ENCODE measurements around the gene KIF19. TPM values are rescaled to one million over a fixed set of nuclear protein-coding genes. Genes with fewer than 3 reads are reported as not detected.

Gene KIF19
- total RNA-seq, 3 donors from 2014 or later, result 0.16 to 1.3 (median 0.44) TPM

- Histone ChIP-seq H3K36me3 (no peaks in the 10 kb centered on the region), H3K27me3 (peaks cover 0 to 23% of the 10 kb centered on the region in 2 donors), H3K27ac (no peak overlapping the region), H3K9me3 (no peaks in the 10 kb centered on the region), H3K4me3 (no peak overlapping the region), H3K4me1 (no peaks in the 10 kb centered on the region)
- DNase-seq (ENCODE audit: low spot score in 2 of 2), result no peak
- intact Hi-C loops (cut with DNase I; ENCODE audit: low total_unique reads), result no loop called here
- TF ChIP-seq POLR2AphosphoS5 (IDR thresholded peaks at IDR 0.05) (no peak), POLR2A (IDR thresholded peaks at IDR 0.05) (no peak), CTCF (IDR thresholded peaks at IDR 0.05) (no peak)
These were observed 18.6 kb downstream of the KIF19 start for GRCh38 chr17:74344658-74345057.

DNA sequence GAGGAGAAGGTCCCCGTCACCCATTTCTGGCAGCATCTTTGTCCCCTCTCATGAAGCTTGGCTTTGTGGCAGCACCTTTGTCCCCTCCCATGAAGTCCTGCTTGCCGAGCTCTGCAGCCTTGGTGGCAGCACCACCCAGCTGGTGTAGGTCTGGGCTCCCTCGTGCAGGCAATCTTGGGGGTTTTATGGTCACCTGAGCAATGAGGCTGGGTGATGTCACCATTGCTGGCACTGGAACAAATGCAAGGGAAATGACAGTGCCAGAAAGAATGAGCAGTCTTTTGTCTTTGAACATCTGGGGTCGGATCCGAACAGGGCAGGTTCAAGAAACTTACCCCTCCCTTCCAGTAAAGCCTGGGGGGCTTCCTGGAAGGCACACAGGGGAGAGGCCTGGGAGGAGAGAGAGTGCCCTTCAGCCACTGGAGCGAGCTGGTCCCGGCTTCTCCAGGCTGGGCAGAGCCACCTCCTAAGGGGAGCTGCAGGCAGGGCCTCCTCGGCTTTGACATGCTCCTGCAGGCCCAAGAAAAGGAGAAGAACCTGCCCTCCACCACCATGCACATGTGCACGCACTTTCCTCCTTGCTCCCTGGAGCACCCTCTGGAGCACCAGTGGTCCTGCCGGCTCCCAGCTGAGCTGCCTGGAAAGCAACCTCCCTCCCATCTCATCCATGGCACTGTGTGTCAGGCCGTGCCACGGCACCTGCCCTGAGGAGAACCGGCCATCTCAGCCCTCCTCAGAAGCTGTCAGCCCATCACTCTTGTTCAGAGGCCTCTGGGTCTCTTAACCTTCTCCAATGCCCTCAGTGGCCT, 19.6 kb downstream of the KIF19 start:
- no peaks in the 10 kb centered on the region for H3K36me3 ChIP-seq
- H3K27me3 ChIP-seq, result peaks cover 0 to 25% of the 10 kb centered on the region in 2 donors
- H3K9me3 ChIP-seq, result no peaks in the 10 kb centered on the region
- DNase-seq (ENCODE audit: low spot score in 2 of 2), result no peak
- intact Hi-C loops (cut with DNase I; ENCODE audit: low total_unique reads), result no loop called here
- H3K27ac ChIP-seq, result no peak overlapping the region
- no peak overlapping the region for H3K4me3 ChIP-seq
- H3K4me1 ChIP-seq, result no peaks in the 10 kb centered on the region
- TF ChIP-seq POLR2A (IDR thresholded peaks at IDR 0.05) (no peak), CTCF (IDR thresholded peaks at IDR 0.05) (no peak), POLR2AphosphoS5 (IDR thresholded peaks at IDR 0.05) (no peak)

DNA sequence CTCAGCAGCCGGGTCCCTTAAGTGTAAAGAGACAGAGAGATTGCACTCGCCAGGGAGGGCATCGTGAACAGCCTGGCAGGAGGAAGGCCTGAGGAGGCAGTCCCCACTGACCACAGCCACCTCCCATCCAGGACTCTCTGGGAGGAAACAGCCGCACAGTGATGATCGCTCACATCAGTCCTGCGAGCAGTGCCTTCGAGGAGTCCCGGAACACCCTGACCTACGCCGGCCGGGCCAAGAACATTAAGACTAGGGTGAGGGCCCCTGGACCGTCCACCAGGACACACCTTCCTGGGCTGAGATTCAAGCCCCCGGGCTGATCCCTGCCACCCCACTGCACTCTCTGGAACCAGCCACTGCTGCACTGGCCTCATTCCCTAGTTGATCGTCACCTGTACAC, 21.6 kb downstream of the KIF19 start:
- DNase-seq (ENCODE audit: low spot score in 2 of 2), result no peak
- no peaks in the 10 kb centered on the region for H3K36me3 ChIP-seq
- no peak overlapping the region for H3K27ac ChIP-seq
- intact Hi-C loops (cut with DNase I; ENCODE audit: low total_unique reads), result no loop called here
- H3K27me3 ChIP-seq, result peaks cover 3 to 42% of the 10 kb centered on the region in 2 donors
- no peaks in the 10 kb centered on the region for H3K4me1 ChIP-seq
- no peaks in the 10 kb centered on the region for H3K9me3 ChIP-seq
- no peak overlapping the region for H3K4me3 ChIP-seq
- no peak for TF ChIP-seq POLR2AphosphoS5 (IDR thresholded peaks at IDR 0.05)
- no peak for TF ChIP-seq CTCF (IDR thresholded peaks at IDR 0.05)
- no peak for TF ChIP-seq POLR2A (IDR thresholded peaks at IDR 0.05)

- intact Hi-C loops (cut with DNase I; ENCODE audit: low total_unique reads), result no loop called here
- Histone ChIP-seq H3K27me3 (peaks cover 3 to 56% of the 10 kb centered on the region in 2 donors), H3K4me3 (no peak overlapping the region), H3K9me3 (no peaks in the 10 kb centered on the region), H3K27ac (no peak overlapping the region), H3K4me1 (no peaks in the 10 kb centered on the region), H3K36me3 (no peaks in the 10 kb centered on the region)
- no peak for TF ChIP-seq POLR2A (IDR thresholded peaks at IDR 0.05)
- no peak for TF ChIP-seq POLR2AphosphoS5 (IDR thresholded peaks at IDR 0.05)
- TF ChIP-seq CTCF (IDR thresholded peaks at IDR 0.05), result no peak
- DNase-seq (ENCODE audit: low spot score in 2 of 2), result no peak
These were observed 23.1 kb downstream of the KIF19 start for GRCh38 chr17:74349120-74349519.

DNA sequence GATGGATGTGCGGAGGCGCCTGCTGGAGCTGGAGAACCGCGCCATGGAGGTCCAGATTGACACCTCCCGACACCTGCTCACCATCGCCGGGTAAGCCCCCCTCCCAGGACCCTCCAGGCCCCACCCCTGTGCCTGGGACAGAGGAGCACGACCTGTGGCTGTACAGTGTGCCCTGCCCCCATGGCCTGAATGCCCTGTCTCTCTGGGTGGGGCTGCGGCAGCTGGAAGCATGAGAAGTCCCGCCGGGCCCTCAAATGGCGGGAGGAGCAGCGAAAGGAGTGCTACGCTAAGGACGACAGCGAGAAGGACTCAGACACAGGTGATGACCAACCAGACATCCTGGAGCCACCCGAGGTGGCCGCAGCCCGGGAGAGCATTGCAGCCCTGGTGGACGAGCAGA, 24.5 kb downstream of the KIF19 start:
- TF ChIP-seq CTCF (IDR thresholded peaks at IDR 0.05) (no peak), POLR2A (IDR thresholded peaks at IDR 0.05) (no peak), POLR2AphosphoS5 (IDR thresholded peaks at IDR 0.05) (no peak)
- Histone ChIP-seq H3K4me1 (no peaks in the 10 kb centered on the region), H3K36me3 (no peaks in the 10 kb centered on the region), H3K27me3 (peaks cover 3 to 61% of the 10 kb centered on the region in 2 donors), H3K9me3 (no peaks in the 10 kb centered on the region), H3K27ac (no peak overlapping the region), H3K4me3 (no peak overlapping the region)
- DNase-seq (ENCODE audit: low spot score in 2 of 2), result no peak
- intact Hi-C loops (cut with DNase I; ENCODE audit: low total_unique reads), result no loop called here

Data from breast epithelium (tissue), 4 donors.